GM18505 (cell line): Measurements from ENCODE around the gene XRN2.

Experiments
- ATAC-seq: cut with Tn5 transposase; IDR thresholded peaks from one replicate; pipeline ENCODE4 v1.9.1; 2021; ENCODE audit not compliant: unreplicated experiment
- POLR2A ChIP-seq: IDR thresholded peaks from 4 replicates; pipeline ENCODE4 v1.6.1; 2011; ENCODE audit warnings: borderline replicate concordance; ENCODE audit not compliant: insufficient read depth, insufficient read length; ENCODE audit errors: extremely low read depth

The XRN2 gene

DNA sequence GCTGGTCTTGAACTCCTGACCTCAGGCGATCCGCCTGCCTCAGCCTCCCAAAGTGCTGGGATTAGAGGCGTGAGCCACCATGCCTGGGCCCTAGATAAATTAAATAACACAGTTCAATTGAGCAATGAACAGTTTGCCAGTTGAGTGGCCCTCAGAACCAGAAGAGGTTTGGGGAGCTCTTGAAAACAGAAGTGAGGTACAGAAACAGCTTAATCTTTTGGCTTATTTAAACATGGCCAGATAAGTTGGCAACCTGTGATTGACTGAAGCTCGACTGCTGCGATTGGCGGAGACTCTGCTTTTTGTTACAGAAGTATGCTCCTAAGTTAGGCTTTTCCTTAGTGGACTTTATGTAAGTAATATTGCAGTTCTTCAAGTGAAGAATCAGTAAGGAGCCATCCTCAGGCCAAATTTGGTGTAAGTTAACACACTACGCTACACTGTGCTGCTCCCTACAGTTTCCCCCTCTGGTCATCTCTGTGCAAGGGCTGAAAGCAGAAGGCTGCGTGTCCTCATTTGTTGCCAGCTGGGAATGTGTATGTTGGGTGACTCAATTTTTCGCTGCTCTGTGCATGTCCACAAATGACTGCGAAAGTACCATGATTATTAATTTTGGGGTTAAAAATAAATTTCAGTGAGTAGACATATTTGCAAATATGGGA is 9.8 kb downstream of the XRN2 start:
- TF ChIP-seq POLR2A = no peak
- no peak for ATAC-seq

DNA sequence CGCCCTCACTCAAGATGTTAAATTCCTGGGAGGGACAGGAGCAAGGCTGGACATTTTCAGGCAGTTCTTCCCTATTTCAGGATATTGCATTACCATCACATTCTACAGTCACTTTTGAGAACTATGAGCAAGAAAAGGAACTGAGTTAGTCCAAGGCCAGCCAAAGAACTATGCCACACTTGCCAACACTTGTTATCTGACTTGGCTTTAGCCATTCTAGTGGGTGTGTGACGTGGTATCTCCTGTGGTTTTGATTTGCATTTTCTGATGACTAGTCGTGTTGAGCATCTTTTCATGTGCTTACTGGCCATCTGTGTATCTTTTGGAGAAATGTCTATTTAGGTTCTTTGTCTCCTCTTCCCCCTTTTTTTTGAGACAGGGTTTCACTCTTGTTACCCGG is 12.0 kb downstream of the XRN2 start:
- ATAC-seq = peak; percentile 50
- no peak for TF ChIP-seq POLR2A

DNA sequence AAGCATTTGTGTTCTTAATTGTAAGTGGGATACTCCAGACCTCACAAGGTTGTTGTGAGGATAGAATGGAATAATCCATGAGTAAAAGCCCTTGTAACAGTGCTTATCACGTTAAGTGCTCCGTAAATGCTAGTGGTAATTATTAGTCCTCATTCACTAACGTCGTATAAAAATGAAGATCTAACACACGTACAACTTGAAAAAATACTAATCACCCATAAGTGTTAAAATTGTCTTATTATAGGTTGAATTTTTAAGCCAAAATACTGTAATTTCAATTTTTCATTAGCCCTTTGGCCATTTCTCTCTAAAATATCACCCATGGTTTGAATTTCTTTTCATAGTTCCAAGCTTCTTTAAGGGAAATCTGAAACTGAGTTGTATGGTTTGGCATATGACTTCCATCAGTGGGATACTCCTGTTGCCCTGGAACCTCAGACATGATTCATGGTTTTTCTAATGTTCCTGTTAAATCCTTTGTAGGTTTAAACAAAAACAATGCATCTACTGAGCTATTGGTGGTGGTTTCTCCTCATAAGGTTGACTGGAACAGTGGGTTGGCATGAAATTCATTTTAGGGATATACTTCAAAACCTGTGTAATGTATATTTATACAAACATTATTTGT is 19.1 kb downstream of the XRN2 start:
- no peak for TF ChIP-seq POLR2A
- ATAC-seq = no peak

DNA sequence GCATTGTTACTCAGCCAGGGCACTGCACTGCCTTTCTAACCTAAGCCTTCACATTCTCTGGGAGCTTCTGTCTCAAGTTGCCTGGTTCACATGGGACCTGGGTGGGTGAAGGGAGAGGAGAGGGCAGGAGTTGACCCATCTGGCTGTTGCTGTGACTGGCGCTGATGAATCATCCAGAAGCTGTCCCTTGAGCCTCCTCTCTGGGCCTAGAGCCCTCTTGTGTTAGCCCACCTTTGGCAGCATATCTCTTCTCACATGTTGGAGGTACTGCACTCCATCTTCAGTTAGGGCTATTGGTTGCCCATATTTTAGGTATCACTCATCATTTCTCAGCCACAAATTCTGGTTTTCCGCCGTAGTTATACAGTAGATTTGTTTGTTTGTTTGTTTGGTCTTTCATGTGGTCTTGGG is 19.8 kb downstream of the XRN2 start:
- no peak for TF ChIP-seq POLR2A
- no peak for ATAC-seq

DNA sequence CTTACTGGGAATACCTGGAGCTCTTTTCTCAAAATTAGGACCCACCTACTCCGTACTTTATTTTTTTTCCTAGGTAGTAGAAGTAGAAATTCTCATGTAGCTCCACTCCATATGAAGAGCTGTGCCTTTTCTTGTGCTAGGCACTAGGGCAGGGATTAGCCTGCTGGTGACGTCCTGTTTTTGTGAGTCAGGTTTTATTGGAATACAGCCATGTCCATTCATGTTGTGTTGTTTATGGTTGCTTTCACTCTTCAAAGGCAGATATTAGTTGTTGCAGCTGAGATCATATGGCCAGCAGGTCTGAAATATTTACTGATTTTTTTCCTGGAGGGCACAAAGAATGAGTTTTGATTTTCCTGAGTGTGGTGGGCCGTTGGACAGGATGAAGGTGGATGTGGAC is 20.5 kb downstream of the XRN2 start:
- no peak for TF ChIP-seq POLR2A
- ATAC-seq = no peak

DNA sequence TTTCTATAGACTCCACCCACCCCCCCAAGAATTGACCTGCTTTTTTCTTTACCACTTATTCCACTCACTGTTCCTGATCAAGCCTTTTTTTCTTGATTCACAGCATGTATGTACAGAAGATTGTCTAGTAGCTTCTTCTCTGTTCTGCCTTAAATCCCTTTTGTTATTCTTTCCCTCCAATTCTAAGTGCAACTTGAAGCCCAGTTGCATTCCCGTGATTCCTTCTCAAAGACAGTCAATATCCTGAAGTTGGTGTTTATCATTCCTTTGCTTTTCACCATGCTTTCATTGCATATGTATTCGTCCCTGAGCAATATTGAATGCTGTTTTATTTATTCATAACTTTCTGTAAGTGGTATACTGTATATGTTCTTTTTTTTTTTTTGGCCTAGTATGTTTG is 21.0 kb downstream of the XRN2 start:
- no peak for TF ChIP-seq POLR2A
- ATAC-seq = no peak

DNA sequence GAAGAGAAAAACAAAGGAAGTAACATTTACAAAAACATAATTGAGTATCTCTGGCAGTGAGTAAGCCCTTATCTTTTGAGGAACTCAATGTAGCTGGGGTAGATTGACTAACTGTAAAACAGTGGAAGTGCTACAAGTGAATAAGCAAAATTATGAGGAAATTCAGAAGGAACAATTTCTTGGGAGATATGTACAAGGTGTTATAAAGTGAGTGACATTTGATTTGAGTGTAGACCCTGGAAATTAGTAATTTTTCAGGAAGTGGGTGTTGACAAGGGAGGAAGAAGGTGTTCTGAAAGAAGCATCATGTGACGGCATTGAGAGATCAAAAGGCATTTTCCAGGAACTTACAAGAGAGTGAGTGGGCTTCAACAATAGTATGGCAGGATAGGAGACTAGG is 22.2 kb downstream of the XRN2 start:
- ATAC-seq = no peak
- no peak for TF ChIP-seq POLR2A

DNA sequence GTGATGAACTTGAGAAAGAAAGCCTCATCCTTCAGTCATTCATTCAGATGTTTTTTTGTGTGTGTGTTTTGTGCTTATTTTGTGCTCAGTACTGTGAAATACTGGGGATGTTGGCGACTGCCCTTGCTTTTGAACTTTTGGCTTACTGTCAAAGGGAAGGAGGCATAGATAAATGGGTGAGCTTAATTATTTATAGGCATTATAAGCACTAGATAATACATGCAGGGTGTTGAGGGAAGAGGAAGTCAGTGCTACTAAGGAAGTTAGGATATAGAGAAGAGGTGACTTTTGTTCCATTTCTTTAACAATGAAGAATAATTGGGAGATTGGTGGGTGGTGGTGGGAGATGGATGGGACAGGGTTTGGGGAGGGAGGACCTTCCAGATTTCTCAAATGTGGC is 23.6 kb downstream of the XRN2 start:
- no peak for TF ChIP-seq POLR2A
- ATAC-seq = no peak

DNA sequence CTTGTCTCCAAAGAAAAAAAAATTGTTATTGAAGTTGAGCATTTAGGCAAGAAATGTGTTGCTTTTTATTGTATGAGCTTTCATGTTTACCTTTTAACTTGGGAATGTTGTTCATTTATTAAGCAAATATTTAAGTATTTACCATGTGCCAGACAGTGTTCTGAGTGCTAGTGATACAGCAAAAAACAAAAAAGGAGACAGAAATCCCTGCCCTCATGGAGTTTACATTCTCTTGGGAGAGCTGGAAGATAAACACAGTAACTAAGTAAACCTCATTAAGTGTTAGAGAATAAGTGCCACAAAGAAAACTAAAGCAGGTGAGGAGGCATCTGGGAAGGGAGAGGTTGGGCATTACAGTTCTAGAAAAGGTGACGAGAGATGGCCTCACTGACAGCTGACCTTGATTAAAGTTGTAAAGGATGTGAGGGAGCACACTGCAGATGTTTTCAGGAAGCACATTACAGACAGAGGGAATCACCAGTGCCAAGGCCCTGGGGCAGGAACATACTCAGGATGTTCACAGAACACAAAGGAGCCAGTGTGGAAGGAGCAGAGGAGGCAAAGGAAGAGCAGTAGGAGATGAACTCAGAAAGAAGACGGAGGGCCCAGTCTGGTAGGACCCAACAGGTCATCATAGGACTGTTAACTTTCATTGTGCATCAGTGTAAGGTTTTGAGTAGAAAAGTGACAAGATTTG is 33.5 kb downstream of the XRN2 start:
- TF ChIP-seq POLR2A = no peak

DNA sequence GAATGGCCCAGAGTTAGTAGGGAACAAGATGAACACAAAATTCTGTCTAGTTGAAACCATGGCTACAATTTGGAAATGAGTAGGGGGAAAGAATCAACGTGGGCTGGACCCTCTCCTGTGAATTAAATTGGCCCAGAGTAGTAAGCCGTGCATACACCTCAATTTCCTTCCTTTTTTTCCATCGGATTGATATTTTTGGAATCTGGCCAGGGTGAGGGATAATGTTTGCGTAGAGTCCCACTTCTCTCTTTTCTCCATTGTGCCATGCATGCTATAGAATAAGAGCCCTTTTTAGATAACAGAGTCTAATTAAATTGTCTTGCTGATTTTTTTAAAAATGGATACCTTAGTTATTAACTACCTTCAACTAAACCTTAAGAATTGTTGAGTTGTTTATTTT is 35.2 kb downstream of the XRN2 start:
- no peak for ATAC-seq
- no peak for TF ChIP-seq POLR2A

More for the DNA sequence above, 33.5 kb downstream of the XRN2 start:
- no peak for ATAC-seq

DNA sequence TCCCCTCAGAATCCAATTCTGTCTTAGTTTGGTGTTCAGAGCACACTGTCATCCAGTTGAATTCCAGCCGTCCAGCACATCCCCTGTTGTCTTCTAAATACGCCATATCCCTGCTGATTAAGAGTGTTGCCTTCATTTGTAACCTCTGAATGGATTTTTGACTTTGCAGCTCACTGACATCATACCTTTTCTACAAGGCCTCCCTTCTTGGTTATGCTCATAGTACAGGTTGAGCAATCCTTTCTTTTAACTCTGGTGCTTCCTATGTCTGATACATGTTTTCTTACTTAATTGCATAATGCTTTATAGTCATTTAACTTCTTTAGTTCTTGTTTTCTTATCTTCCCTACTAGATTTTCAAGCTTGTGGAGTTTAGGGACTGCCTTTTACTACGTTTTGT is 36.4 kb downstream of the XRN2 start:
- no peak for TF ChIP-seq POLR2A
- ATAC-seq = no peak

DNA sequence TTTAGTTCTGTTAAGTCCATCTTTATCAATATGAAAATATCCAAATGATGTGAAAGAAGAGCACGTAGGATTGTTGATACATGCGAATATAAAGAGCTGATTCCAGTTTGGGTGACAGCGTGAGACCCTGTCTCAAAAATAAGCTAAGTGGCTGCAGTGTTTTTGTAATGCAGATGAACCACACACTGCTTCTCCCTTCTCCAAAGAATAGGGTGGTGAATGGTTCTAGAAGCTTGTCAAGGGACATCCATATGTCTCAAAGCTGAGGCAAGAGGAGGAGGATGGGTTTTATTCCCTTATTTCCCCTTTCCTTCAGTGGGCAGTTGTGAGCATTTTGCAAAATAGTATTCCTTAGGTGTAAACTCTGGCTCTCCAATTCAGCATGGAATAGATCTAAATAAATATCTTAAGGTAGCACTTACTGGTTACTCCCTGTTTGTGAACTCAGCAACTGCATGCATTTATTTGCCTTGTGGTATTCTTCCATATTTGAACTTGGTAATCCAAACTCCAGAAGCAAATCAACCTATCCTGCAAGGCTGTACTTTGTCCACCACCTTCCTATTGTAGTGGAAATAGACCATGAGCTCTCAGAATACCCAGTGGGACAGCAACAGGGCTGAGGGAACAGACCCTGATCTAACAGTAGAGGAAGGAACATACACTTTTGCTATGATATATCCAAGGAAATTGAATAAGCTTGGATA is 38.0 kb downstream of the XRN2 start:
- no peak for ATAC-seq

DNA sequence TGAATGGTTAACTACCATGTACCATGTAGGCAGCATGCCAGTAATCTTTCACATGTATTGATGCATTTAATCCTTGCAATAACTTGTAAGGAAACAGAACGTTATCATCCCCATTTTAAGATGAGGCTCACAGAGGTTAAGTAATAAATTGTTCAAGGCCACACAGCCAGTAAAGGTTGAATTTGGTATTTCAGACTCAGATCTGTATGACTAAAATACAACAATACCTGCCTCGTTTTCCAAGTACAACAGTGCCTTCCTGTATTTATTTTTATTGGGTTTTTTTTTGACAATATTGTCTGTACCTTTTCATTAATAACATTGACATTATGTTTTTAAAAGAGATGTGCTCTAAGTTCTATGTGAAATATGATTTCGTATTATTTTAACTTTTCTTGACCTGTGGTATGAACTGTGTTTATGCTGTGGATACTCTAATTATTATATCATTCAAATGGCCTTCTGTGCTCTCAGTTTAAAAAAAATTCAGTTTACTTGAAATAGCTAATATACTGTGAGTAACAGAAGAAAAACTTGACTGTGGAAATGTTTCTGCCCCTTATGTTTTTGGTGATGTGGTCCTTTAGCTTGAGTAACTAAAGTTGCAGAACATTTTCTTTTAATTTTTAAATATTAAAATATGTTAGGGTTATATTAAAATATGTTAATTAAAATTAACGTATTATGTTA is 39.7 kb downstream of the XRN2 start:
- TF ChIP-seq POLR2A = no peak
- no peak for ATAC-seq

More for the DNA sequence above, 38.0 kb downstream of the XRN2 start:
- no peak for TF ChIP-seq POLR2A
